ENCODE data around the gene SLC35B2.
A peak's percentile ranks its signal among the peaks of the same experiment; 100 is the strongest.

The SLC35B2 gene, protein sequence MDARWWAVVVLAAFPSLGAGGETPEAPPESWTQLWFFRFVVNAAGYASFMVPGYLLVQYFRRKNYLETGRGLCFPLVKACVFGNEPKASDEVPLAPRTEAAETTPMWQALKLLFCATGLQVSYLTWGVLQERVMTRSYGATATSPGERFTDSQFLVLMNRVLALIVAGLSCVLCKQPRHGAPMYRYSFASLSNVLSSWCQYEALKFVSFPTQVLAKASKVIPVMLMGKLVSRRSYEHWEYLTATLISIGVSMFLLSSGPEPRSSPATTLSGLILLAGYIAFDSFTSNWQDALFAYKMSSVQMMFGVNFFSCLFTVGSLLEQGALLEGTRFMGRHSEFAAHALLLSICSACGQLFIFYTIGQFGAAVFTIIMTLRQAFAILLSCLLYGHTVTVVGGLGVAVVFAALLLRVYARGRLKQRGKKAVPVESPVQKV

DNA sequence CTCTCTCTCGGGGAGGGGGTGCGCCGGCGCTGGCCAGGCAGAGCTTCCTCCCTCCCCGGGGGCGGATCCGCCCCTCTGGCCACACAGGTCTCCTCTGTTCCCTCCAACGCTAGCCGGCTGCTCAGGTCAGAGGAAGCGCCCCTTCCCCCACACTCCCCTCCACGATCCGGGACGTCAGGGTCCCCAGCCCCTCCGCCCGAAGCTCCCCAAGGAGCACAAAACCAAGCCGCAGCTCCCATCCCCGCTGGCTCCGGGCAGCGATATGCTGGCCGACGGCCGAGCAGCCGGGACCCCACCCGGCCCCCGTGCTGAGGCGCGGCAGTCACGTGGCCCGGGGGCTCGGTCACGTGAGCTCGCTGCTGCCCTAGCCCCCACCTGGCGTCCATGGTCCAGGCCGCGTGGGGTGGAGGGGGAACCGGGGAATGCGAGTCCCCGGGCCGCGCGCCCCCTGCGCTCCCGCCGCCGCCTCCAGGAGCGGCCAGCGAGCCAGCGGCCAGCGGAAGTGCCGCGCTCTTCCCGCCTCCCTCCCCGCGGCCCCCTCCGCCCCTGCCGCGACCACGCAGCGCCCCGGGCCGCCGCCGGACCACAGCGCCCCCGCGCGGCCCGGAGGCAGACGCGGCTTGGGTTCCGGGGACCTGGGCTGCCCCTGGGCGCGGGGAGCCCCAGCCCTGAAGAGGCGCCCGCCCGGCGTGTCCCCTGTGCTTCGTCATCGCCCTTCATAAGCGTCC lies at the start of gene SLC35B2:
SLC35B2 (minus strand) TSS at position 504 of the 728 bp plus-strand sequence; CDS start at position 386, 118 bp downstream.
- no peak for DNase-seq

DNA sequence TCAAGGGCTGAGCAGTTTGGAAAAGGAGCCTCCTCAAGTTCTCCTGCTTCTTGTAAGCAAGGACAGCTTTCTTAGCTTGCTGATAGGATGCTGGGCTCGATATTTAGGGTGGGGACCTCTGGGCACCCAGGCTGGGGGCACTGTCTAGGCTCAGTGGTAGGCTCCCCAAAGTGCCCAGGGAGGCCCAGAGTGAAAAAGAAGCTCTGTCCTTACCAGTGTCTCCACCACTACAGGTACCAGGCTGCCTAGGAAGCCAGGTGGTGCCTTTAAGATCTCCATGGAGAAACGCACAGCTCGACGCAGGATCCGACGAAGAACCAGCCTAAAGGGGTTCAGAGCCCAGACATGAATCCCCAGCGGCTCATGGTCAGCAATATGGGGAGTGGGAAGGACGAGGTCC lies 49.4 kb upstream of the SLC35B2 start:
- no peak for DNase-seq

DNA sequence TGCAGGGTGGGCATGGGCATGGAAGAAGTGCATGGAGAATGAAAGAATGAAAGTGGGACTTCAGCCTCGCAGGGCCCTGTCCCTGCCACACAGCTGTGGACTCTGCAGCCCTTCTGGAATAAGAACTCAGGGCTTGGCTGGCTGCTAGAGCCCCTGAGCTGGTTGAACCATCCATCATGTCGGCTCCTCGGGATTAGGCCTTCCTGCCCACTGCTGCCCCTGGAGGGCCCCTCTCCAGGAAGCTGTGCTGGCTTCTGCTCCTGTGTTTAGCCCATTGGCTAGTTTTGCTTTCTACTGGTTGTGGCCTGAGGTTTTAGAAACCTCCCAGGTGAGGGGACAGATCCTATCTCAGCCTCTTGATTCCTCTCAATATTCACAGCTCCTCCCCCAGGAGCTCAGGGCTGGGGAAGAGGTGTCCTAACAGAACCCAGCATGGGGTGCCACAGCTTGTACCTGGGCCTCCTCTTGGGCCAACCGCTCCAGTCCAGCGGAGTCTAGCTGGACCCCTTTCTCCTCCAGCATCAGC lies 47.9 kb upstream of the SLC35B2 start:
- no peak for DNase-seq

DNA sequence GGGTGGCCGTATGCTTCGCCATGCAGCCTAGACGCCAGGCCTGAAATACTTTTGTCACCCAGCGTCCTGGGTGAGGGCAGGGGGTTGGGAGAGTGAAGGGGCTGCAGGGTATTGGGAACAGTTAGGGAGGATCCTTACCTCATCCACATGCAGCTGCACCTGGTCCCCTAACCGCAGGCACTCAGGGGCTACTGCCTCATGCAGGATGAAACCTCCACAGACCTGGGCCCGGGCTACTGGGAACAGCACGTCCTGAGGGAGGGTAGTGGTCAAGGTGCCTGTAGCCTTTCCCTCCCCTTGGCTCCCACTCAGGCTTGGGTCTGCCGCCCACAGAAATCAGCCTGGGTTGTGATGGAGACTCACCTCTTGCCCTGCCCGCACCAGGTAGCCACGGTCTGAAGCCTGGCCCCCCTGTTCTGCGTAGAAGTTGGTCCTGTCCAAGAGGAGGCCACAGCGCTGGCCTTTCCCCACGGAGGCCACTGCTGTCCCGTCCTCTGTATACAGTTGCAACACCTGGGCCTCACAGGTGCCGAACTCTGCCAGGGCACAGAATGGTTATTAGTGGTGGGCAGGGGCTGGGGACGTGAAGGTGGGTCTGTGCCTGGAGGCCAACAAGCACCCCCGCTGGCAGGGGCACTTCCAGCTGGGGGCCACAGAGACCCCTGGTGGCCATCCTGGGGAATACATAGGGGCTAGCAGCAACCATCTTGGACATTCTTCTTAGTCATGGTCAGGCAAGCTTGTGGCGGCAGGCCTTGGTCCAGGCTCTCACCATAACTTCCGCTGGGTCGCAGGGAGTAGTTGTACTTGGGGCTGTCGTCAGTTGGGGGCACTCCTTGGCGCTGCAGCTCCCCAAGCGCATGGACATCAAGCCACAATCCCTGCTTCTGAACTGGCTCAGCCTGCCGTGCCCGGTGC lies 47.2 kb upstream of the SLC35B2 start:
- no peak for DNase-seq

DNA sequence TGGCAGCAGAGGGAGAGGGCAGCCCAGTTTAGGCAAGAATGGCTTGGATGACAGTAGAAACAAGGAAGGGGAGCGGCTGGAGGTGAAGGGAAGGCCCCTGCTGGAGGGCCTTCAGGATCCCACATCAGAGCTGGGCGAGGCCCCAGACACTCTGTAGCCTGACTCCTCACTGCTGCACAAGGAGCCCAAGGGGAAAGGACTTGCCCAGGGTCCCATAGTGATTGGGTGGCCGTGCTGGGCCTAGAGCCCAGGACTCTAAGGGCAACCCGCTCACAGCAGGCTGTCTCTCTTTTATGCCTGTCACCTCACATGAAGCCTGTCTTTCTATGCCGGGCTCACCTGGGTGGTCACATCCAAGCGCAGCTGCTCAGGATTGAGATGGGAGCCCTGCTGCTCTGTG lies 46.5 kb upstream of the SLC35B2 start:
- no peak for DNase-seq

DNA sequence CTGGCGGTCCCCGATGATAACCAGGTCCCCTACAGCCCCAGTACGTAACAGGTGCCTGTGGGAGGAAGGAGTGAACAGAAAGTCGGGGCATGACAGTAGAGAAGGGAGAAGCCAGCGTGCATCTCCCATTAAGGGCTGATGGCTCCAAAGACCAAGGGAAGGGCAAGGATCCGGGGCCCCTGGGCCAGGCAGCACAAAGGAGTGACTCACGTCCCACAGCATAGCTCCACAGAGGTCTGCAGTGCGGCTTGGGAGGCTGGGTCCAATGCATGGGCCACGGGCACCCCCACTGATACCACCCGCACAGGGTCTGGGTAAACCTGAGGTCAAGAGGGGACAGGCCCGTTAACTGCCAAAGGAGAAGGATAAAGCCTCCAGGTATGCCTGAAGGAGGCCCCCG lies 45.5 kb upstream of the SLC35B2 start:
- DNase-seq, result no peak

DNA sequence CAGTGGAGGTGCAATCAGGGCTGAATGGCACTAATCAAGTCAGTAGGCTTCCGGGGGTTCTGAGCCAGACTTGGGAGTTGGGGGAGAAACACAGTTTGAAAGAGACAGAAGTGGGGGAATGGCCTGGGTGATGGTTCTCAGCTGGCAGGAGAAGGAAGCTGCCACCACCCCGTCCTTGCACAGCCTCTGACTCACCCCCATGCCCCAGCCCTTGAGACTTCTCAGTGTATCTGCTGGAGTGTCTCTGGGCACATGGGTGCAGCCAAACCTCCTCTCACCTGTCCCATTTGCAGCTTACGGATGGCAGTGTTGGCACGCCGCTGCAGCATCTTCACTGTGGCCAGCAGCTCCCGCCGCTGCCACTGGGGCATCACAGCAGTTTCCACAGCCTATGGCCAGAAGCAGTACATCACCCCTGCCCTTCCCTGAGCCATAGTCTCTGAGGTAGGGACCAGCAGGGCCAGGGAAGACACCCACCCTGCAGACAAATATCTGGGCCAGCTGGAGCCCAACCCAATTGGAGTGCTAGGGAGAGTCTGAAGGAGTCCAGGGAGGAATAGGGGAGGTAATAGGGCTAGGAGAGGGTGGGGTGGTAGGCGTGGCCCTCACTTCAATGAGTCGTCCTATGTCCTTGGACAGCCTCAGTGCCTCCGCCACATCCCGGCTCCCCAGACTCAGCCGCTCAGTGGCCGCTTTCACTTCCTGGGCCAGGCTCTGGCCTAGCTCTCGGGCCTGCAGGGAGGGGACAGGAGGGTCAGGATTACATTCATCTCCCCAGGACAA lies 44.6 kb upstream of the SLC35B2 start:
- DNase-seq, result no peak

DNA sequence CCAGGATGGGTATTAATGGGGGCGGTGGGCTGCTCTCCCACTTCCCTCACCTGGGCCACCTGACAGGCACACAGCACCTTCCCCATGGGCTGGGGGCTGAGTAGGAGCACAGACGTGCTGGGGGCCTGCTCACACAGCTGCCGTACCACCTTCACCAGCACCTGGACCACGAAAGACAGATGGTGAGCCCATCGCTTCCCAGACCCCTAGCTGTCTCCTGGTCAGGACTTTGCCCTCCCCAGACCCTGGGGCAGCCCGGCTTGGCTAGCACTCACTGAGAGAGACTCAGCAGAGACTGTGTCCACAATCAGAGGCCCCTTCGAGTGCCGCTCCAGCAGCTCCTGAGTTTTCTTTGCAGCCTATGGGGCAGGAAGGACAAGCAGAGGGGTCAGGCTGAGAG lies 43.8 kb upstream of the SLC35B2 start:
- no peak for DNase-seq

DNA sequence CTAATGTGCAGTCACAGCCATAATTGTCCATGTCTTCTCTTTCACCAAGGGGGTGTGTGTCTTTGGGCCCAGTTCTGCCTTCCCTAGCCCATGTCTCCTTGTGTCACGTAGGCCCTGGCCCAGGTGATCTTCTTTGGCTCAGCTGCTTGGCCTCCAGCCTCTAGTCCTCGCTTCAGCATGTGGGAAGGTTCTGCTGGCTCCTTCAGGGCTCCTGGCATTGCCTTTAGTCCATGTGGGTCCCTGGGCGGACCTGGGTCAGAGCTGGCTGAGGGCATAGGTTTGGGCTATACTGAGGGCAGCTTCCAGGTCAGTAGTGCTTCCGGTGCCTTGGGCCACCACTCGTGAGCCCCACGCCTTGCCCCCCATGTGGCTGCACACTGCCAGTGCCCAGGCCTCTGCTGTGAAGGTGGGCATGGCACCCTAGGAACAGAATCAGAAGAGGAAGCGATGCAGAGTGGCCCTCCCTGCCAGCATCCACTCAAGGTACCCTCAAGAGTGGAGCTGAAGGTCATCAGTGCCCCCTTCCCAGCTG lies 43.0 kb upstream of the SLC35B2 start:
- no peak for DNase-seq

DNA sequence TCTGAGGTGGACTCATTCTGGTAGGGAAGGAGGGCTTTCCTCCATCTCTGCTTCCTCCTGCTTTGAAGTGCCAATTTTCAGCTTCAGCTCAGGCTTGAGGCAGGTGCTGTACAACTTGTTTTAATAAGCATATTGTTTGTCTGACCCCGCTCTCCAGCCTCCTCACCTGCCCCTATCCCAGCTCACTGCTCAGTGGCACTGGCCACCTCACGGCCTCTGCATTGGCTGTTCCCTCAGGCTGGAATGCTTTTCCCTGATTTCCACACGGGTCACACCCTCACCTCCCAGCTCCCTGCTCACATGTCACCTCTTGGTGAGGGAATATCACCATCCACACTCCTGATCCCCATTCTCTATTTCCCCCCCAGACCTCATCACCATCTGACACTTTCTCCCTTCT lies 41.5 kb upstream of the SLC35B2 start:
- DNase-seq, result no peak

DNA sequence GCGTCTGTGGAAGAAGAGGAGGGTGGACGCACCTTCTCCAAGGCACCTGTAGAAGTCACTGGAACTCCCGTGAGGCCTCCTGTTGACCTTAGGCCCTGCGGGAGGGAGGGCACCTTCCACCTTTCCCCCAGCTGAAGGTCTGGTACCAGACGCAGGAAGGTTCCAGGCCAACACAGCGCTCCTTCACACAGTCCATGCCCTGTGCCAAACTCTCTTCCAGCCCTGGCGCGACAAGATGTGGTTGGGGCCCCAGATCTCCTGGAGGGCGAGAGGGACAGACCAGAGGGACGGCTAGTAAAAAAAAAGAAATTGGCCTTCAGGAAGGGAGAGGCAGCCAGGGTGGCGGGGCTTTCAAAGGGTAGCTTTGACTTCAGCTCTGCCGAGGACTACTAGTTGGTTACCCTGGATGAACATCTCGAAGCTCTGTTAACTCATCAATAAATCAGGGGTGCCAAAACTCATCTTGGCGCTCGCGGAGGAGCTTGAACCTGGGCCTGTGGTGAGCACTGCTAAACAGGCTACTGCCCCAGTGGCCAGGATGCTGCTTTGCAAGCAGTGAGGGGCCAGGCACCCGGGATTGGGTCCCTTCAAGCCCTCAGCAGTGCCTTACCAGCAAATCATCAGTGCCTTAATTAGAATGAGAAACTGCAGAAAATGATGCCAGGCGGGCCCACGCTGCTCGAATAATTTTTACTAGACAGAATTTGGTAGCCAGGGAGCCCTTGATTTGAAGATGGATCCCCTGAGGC lies 40.9 kb upstream of the SLC35B2 start:
- no peak for DNase-seq

DNA sequence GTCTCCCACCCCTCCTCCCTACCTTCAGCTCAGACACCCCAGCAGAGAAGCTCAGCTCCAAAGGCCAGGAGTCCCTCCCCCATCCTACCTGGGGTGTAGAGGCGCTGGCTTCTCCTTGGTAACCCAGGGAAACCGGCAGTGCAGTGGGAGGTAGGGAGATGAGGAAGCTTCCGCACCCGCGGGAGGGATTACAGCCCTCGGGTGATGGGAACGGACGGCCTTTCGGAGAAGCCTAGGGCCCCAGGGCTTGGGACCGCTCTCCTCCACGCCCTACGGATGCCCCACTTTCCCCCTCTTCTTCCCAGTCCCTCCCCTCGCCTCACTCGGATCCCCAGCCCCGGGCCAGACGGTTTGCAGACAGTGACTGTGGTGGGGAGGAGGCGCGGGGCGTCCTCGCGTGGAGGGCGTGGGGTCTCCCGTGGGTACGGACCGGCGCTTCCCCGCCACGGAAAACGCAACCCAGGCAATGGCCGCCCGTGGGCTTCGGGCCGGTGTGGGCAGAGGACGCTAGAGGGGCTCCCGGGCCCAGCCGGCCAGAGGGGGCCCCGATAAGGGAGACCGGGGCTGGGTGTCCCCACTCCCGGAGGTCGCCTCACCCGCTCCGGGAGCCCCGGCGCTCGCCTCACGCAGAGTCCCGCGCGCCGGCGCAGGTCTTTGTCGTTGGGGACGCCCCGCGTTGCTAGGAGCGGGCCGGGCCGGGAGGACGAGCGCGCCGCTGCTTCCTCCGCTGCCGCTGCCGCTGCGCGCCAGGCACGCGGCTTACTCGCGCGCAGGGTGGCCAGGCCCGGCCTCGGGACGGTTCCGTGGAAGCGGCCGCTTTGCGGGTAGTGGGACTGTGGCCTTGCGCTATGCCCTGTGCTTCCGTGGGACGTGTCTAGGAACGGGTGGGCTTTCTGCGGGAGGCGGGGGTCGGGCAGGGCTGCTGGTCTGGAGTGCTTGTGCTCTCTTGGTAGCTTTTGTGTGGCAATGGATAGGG lies 40.0 kb upstream of the SLC35B2 start:
- no peak for DNase-seq

DNA sequence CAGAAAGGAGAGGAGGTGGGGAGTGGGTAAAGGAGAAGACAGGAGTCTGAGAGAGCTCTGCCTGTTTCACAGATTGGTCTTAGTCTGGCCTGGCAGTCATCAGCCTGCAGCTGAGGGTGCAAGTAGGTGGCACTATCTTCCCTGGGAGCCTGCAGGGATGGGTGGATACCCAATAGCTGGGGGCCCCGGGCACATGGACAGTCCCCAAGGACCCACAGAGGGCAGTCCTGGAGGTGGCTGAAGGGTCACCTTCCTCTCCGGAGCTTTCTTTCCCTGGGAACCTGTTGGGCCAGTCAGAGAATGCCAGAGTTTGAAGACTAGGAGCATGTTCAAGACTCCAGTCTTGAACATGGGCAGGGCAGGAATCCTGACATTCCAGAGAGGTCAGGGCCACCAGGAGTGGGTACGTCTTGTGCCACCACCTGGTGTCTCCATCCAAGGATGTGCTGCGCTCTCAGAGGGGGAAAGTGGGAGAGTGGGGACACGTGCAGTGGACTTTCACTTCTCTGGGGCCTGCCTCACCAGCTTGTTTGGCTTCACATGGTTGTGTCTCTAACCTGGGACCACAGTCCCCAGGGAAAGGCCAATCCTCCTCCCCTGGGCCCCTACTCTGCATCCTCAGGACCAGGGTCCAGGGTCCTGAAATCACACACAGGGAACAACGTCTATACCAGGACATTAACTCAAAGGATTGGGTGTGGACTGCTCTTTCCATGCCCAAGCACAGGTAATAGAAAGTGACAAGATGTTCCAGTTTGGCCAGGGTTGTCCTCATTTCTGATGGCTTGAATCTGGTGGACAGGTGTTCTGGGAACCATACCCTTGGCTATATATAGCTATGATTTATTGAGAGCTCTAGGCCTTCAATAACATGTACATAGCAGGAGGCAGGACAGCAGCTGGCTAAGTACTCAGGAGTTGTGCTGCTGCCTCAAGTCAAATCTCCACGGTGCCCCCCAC lies 37.8 kb upstream of the SLC35B2 start:
- DNase-seq, result no peak

DNA sequence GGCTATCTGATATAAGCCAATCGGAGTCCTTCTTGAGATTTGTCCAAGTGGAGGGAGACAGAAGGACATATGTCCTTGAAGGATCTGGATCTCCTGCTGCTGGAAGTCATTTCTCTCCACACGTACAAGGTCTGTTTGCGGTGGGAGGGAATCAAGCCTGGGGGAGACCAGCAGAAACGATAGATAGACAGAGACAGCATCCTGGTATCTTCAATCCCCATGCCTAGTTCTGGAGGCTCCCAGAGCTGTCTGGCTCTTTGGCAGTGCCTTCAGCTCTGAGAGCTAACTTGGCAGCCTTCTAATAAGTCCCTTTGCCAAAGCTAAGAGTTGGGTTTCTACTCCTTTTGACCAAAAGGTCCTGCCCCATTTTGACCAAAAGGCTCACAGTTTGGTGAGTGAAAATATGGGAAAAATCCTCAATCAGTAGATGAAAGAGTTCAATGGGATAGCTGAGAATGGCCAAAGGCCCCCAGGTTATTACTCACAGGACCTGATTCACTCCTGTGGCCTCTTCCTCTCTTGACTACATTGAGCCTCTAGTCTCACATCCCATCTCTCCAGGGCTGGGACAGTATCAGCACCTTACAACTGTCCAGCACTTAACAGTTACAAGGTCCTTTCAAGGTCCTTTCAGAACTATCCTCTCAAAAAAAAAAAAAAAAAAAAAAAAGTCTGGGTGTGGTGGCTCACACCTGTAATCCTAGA lies 35.5 kb upstream of the SLC35B2 start:
- no peak for DNase-seq

DNA sequence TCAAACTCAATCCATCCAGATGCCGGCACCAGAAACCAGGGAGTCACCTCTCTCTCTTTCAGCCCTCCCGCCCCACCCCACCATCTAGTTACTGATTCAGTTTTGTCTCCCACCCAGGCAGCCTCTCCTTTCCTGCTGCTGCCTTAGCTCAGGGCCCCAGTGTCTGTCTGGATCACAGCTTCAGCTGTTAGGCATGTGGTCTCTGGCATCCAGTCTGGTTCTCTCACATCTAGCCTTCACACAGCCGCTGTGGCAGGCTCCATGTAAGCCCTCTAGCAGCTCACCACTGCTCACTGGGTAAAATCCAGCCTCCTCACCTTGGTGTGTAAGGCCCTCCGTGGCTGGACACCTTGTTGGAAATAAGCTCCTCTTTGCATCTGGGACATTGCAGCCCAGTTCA lies 34.5 kb upstream of the SLC35B2 start:
- DNase-seq, result no peak

DNA sequence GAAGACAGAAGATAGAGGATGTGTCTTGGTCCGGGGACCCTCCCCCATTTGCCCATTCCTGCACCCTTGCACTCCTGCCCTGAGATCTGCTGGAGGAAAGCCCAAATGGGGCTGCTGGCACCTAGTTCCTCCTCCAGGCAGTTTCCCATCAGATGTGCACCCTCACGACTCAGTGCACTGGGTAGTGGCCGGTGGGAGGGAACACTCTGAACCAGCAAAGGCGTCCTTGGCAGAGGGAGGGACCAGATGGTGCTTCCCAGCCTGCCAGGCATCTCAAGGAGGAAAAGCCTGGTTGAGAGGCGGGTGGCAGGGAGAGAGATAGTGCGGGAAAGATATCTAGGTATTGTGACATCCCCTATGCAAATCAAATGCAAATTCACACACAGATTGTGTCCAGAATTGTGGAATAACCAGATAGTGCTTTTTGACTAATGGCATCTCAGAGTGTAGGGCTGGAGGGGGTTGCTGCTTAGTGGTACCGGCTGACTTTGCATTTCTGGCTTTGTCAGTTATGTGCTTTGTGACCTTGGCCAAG lies 32.5 kb upstream of the SLC35B2 start:
- DNase-seq, result peak; percentile 69

DNA sequence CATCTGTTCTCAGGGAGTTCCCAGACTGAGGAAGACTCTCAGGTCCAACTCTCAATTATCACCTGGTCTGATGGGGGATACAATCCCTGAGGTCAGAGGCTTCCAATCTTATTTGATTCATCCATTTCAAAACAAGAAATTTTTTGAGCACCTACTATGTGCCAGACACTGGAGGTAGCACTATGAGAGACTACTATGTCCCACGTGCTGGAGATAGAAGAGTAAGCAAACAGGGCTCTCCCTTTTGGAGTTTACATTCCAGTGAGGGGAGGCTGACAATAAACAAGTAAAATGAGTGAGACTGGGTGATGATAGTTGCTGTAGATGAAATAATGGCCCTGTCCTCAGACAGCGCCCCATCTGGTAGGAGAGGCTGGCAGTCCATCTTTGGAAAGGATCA lies 29.4 kb upstream of the SLC35B2 start:
- DNase-seq, result no peak

DNA sequence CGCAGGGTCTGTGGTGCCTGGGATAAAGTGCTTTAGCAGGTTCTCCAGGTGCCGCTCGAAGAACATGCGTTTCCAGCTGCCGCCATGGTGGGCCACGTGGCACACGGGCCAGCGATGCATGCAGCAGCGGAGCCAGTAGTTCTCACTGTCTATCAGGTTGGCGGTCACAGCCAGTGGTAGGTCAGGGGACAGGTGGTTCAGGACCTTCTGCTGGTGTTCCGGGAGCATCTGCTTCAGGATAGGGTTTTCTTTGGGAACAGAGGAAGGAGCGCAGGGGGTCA lies 28.9 kb upstream of the SLC35B2 start:
- DNase-seq, result no peak

Measured in NCI-H524 treated with DMSO at 0.1 percent for 48 hours (cell line).